Measurements from ENCODE around the gene PRKN. TPM values are rescaled to one million over a fixed set of nuclear protein-coding genes. Genes with fewer than 3 reads are reported as not detected.

PRKN gene
- total and polyA plus RNA-seq, 2 experiments from 2014 or later = 1.2 to 2.3 TPM

DNA sequence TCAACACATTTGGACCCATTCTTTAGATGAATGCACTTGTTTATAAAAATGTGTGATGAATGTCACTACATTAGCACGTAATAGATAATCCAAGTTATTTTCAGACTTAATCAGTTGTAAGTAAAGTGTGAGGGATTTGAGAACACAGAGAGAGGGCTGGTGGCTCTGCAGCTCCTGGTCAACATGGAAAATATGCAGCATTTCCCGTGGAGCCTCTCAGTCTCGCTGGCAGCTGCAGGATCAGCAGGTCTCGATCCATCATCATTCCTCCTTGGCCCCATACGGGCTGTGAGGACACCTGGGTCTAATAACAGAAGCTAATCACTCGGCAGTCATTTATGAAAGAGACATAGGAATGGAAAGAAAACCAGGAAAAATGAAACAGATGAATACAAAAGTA lies 390.2 kb downstream of the PRKN start:
- in situ Hi-C loops (cut with MboI) = no loop called here
- H3K4me3 ChIP-seq = no peak overlapping the region
- TF ChIP-seq EZH2 (IDR thresholded peaks at IDR 0.05; ENCODE audit: insufficient read depth, poor library complexity, severe bottlenecking) (no peak), EZH2phosphoT487 (IDR thresholded peaks at IDR 0.05; ENCODE audit: insufficient read depth, low read depth) (no peak)
- WGBS, 2 experiments (ENCODE audit: low coverage in 1 of 2, low lambda C conversion rate in 2 of 2, missing lambda C conversion rate in 2 of 2) = 25 to 35% methylated on average over 6 of the region's 6 CpGs
- no peaks in the 10 kb centered on the region for H3K4me1 ChIP-seq (ENCODE audit: insufficient read depth)
- no peaks in the 10 kb centered on the region for H3K9me3 ChIP-seq (ENCODE audit: low read depth)
- no peaks in the 10 kb centered on the region for H3K36me3 ChIP-seq (ENCODE audit: low read depth)
- no peak for DNase-seq
- no peak overlapping the region for H2AFZ ChIP-seq
- H3K4me2 ChIP-seq (ENCODE audit: unreplicated experiment) = no peak overlapping the region
- no peaks in the 10 kb centered on the region for H3K9me2 ChIP-seq (ENCODE audit: insufficient read depth)
- H3K9ac ChIP-seq = no peak overlapping the region
- no peaks in the 10 kb centered on the region for H3F3A ChIP-seq (ENCODE audit: insufficient read depth)
- no peak overlapping the region for H3K27ac ChIP-seq
- H3K27me3 ChIP-seq (replicated peaks; ENCODE audit: insufficient read depth) = no peaks in the 10 kb centered on the region
- H3K79me2 ChIP-seq (ENCODE audit: insufficient read depth) = no peaks in the 10 kb centered on the region
- no peaks in the 10 kb centered on the region for H4K20me1 ChIP-seq (ENCODE audit: insufficient read depth)

DNA sequence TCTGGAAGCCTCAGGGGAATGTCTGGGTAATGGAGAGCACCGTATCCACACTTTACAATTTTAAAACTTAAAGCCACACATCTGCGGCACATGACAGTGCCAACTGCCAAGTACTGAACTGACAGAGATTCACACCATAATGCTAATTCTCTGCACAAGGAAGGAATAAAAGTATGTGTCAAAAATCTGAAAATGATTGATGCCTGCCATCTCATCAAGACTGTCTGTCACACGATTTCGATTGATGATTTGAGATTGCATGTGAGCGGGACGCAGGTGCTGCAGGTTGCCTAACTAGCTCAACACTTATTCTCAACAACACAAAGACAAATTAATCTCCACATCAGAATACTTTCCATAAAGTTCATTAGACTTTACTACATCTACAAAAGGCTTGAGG lies 391.2 kb downstream of the PRKN start:
- Histone ChIP-seq H3K4me1 (ENCODE audit: insufficient read depth) (no peaks in the 10 kb centered on the region), H3K4me3 (no peak overlapping the region), H3K9ac (no peak overlapping the region), H3K4me2 (ENCODE audit: unreplicated experiment) (no peak overlapping the region), H3K27me3 (replicated peaks; ENCODE audit: insufficient read depth) (no peaks in the 10 kb centered on the region), H3K27ac (no peak overlapping the region), H3K36me3 (ENCODE audit: low read depth) (no peaks in the 10 kb centered on the region), H4K20me1 (ENCODE audit: insufficient read depth) (no peaks in the 10 kb centered on the region), H3F3A (ENCODE audit: insufficient read depth) (no peaks in the 10 kb centered on the region), H3K9me2 (ENCODE audit: insufficient read depth) (no peaks in the 10 kb centered on the region), H3K9me3 (ENCODE audit: low read depth) (no peaks in the 10 kb centered on the region), H3K79me2 (ENCODE audit: insufficient read depth) (no peaks in the 10 kb centered on the region), H2AFZ (no peak overlapping the region)
- DNase-seq = no peak
- TF ChIP-seq EZH2 (IDR thresholded peaks at IDR 0.05; ENCODE audit: insufficient read depth, poor library complexity, severe bottlenecking) (no peak), EZH2phosphoT487 (IDR thresholded peaks at IDR 0.05; ENCODE audit: insufficient read depth, low read depth) (no peak)
- in situ Hi-C loops (cut with MboI) = no loop called here
- 74 to 76% methylated on average over 6 of the region's 6 CpGs for WGBS, 2 experiments (ENCODE audit: low coverage in 1 of 2, low lambda C conversion rate in 2 of 2, missing lambda C conversion rate in 2 of 2)

DNA sequence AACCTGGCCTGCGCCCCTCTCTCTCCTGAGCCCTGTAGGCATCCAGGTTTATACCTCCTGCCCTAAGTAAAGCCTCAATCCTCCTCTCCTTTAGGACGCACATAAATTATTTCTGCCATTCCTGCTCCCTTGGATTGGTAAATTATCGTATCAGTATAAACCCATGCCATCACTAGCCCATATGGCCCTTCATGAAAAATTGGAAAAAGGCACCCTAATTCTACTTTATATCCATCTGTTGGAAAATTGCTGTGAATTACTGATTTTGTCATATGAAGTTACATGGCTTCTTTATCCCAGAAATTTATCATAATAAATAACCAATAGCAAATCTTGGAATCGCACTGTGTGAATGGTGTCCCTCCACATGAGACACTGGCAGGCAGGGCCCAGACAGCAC lies 395.2 kb downstream of the PRKN start:
- in situ Hi-C loops (cut with MboI) = no loop called here
- TF ChIP-seq EZH2 (IDR thresholded peaks at IDR 0.05; ENCODE audit: insufficient read depth, poor library complexity, severe bottlenecking) (no peak), EZH2phosphoT487 (IDR thresholded peaks at IDR 0.05; ENCODE audit: insufficient read depth, low read depth) (no peak)
- no peaks in the 10 kb centered on the region for H3K36me3 ChIP-seq (ENCODE audit: low read depth)
- no peaks in the 10 kb centered on the region for H4K20me1 ChIP-seq (ENCODE audit: insufficient read depth)
- no peaks in the 10 kb centered on the region for H3F3A ChIP-seq (ENCODE audit: insufficient read depth)
- WGBS, 2 experiments (ENCODE audit: low coverage in 1 of 2, low lambda C conversion rate in 2 of 2, missing lambda C conversion rate in 2 of 2) = 57 to 71% methylated on average over 4 of the region's 4 CpGs
- H3K79me2 ChIP-seq (ENCODE audit: insufficient read depth) = no peaks in the 10 kb centered on the region
- no peak overlapping the region for H3K9ac ChIP-seq
- H3K4me3 ChIP-seq = no peak overlapping the region
- H3K27ac ChIP-seq = no peak overlapping the region
- no peaks in the 10 kb centered on the region for H3K27me3 ChIP-seq (replicated peaks; ENCODE audit: insufficient read depth)
- no peaks in the 10 kb centered on the region for H3K9me2 ChIP-seq (ENCODE audit: insufficient read depth)
- no peak overlapping the region for H3K4me2 ChIP-seq (ENCODE audit: unreplicated experiment)
- H3K4me1 ChIP-seq (ENCODE audit: insufficient read depth) = no peaks in the 10 kb centered on the region
- no peaks in the 10 kb centered on the region for H3K9me3 ChIP-seq (ENCODE audit: low read depth)
- H2AFZ ChIP-seq = no peak overlapping the region
- DNase-seq = no peak

DNA sequence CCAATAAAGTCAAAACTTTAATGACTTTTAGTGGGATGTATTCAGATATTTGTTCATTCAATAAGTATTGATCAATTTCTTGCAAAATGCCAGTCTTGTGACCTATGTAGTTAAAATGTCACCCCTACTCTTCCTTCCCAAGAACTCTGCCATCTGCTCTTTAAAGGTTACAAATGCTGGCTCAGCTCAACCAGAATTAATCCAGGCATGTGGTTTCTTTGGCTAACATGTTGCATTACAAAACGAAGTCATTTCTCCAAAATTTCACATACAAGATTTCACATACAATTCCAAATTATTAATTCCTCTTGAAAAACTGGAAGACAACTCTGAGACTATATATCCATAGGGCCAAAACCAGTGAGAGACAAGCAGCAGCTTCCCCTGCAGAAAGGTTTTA lies 395.7 kb downstream of the PRKN start:
- Histone ChIP-seq H3K36me3 (ENCODE audit: low read depth) (no peaks in the 10 kb centered on the region), H3K9me2 (ENCODE audit: insufficient read depth) (no peaks in the 10 kb centered on the region), H3K79me2 (ENCODE audit: insufficient read depth) (no peaks in the 10 kb centered on the region), H3K9ac (no peak overlapping the region), H3F3A (ENCODE audit: insufficient read depth) (no peaks in the 10 kb centered on the region), H3K4me3 (no peak overlapping the region), H3K4me2 (ENCODE audit: unreplicated experiment) (no peak overlapping the region), H4K20me1 (ENCODE audit: insufficient read depth) (no peaks in the 10 kb centered on the region), H3K4me1 (ENCODE audit: insufficient read depth) (no peaks in the 10 kb centered on the region), H3K9me3 (ENCODE audit: low read depth) (no peaks in the 10 kb centered on the region), H3K27me3 (replicated peaks; ENCODE audit: insufficient read depth) (no peaks in the 10 kb centered on the region), H3K27ac (no peak overlapping the region), H2AFZ (no peak overlapping the region)
- no peak for TF ChIP-seq EZH2phosphoT487 (IDR thresholded peaks at IDR 0.05; ENCODE audit: insufficient read depth, low read depth)
- no peak for TF ChIP-seq EZH2 (IDR thresholded peaks at IDR 0.05; ENCODE audit: insufficient read depth, poor library complexity, severe bottlenecking)
- WGBS, 2 experiments (ENCODE audit: low coverage in 1 of 2, low lambda C conversion rate in 2 of 2, missing lambda C conversion rate in 2 of 2) = 0 to 6% methylated on average over 1 of the region's 1 CpG
- DNase-seq = no peak
- in situ Hi-C loops (cut with MboI) = no loop called here

DNA sequence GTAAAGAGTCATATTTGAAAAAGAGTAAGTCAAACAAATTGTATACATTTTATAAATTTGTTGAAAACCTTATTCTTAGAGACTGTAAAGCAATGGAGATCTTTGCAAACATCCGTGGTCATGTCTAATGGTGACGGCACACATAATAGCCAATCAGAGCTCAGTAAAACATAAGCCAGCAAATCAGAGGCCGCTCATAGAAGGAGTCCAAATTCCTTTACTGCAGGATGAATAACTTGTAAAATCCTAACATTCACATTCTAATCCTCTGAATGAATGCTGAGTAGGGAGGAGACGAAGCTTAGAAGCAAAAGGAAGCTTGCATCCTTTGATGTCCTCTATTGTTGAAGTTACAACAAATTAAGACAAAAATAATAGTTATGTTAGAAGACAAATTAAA lies 401.7 kb downstream of the PRKN start:
- 66 to 69% methylated on average over 4 of the region's 4 CpGs for WGBS, 2 experiments (ENCODE audit: low coverage in 1 of 2, low lambda C conversion rate in 2 of 2, missing lambda C conversion rate in 2 of 2)
- H3F3A ChIP-seq (ENCODE audit: insufficient read depth) = no peaks in the 10 kb centered on the region

More for the DNA sequence above, 401.7 kb downstream of the PRKN start:
- in situ Hi-C loops (cut with MboI) = no loop called here
- Histone ChIP-seq H3K27ac (no peak overlapping the region), H3K4me3 (no peak overlapping the region), H3K9ac (no peak overlapping the region), H3K9me2 (ENCODE audit: insufficient read depth) (no peaks in the 10 kb centered on the region), H3K79me2 (ENCODE audit: insufficient read depth) (no peaks in the 10 kb centered on the region), H3K4me2 (ENCODE audit: unreplicated experiment) (no peak overlapping the region), H4K20me1 (ENCODE audit: insufficient read depth) (no peaks in the 10 kb centered on the region), H3K27me3 (replicated peaks; ENCODE audit: insufficient read depth) (no peaks in the 10 kb centered on the region), H3K4me1 (ENCODE audit: insufficient read depth) (no peaks in the 10 kb centered on the region), H3K36me3 (ENCODE audit: low read depth) (no peaks in the 10 kb centered on the region; the same call in 1 of the 2 replicates), H2AFZ (no peak overlapping the region), H3K9me3 (ENCODE audit: low read depth) (no peaks in the 10 kb centered on the region)
- TF ChIP-seq EZH2phosphoT487 (IDR thresholded peaks at IDR 0.05; ENCODE audit: insufficient read depth, low read depth) = no peak
- no peak for TF ChIP-seq EZH2 (IDR thresholded peaks at IDR 0.05; ENCODE audit: insufficient read depth, poor library complexity, severe bottlenecking)
- DNase-seq = no peak
